Stimulated activated CD4-positive, alpha-beta T cell treated with anti-CD3 and anti-CD28 coated beads, TNF-alpha, amount 100 ng/mL, for 4 hours (primary cell): ENCODE results near the gene ADGRL2.

Experiments used
- DNase-seq, 3 experiments: peaks; one replicate each; pipeline ENCODE4 v3.0.0-alpha.2; 2020; ENCODE audit warnings: low read depth in 3 of 3

The ADGRL2 gene

DNA sequence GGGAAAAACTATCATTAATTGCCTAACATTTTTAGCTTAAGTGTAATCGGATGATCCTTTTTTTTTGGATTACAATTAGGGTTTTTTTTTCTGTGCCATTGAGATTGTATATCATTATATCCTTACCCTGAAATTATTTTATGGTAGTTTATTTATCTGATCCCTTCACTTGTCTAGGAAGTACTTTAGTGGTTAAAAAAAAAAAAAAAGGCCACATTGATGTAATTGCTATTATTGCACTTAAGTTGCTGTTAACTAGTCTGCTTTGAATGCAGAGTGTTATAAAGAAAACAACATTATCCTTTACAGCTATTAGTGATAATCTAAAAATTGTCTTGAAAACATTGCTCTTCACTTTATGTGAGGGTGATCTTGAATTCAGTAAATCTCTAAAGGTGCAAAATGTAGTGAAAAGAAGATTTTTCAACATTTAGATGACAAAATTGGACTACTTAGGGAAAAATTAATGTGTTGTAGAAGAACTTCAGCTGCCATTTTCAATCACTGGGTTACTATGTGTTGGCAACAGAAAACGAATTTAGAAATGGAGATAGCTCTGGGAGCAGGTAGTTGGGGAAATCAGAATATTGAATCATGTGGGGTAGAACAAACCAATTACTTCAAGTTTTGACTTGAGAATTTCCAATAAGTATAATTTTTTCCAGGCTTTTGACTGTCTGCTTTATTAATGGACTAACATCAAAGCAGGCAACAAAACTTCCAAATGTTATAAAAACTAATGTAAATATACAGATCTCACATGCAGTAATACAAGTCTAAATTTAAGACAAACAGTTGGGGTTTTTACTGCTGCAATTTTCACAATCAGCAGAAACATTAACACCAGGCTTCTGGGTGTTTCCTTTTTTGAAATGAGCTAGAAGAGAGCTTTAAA, 5.0 kb downstream of the ADGRL2 start:
- no peak for DNase-seq

GRCh38 chr1:81806432-81806770, 5.7 kb downstream of the ADGRL2 start:
- no peak for DNase-seq

- DNase-seq = no peak
Measured at GRCh38 chr1:81808760-81809159, 8.0 kb downstream of the ADGRL2 start.

DNA sequence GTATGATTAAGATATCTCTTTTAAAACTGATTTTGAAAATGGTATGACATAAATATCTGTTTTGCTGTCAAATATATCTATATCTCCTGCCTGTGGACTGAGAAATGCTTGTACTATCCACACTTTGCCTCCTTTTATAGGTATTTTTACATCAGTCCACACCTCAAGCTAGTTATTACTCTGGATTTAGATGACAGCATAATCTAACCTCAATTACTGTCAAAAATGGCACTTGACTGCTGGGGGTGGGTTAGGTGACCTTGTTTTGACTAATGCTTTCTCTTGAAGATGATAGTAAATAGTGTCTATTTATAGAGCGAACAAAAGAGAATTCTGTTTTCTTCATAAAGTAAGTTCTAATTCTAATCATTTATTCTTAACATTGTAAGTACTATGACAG, 9.1 kb downstream of the ADGRL2 start:
- DNase-seq = no peak

GRCh38 chr1:81811757-81812371, 11.1 kb downstream of the ADGRL2 start:
- no peak for DNase-seq

DNA sequence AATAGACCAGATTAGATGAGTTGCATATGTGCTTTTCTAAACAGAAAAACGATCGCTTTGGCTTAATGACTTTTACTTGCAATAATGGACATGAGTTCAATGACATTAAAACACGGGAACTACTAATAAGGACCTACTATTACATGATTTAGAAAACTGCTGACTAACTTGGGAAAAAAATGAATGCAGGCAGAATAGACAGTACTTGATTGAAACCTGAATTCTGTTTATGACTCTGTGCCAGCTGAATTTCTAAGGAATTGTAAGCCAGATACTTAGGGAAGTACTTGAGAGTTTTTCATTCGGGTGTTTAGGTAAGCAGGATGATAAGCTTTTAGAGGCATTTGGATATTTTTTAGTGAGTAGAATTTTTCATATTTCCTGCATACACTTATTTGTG, 12.0 kb downstream of the ADGRL2 start:
- DNase-seq = no peak

- DNase-seq = no peak
Measured at GRCh38 chr1:81813691-81814090, 13.0 kb downstream of the ADGRL2 start.

DNA sequence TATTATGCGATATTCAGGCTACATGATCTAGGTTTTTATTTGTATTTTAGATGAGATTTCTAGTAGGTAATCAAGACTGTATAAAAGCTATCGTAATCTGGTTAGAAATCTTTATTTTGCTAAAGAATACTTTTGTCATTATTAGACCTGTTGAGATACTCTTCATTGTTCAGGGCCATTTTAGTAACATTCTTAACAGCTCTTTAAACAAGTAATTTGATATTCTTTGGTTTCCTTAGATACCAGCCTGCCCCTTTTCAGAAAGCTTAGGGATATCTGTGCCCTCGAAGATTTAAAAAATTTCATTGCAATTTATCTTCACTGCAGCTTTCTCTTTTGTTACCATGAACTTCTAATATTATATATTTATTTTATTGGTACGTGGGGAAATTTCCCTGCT, 18.9 kb downstream of the ADGRL2 start:
- no peak for DNase-seq

DNA sequence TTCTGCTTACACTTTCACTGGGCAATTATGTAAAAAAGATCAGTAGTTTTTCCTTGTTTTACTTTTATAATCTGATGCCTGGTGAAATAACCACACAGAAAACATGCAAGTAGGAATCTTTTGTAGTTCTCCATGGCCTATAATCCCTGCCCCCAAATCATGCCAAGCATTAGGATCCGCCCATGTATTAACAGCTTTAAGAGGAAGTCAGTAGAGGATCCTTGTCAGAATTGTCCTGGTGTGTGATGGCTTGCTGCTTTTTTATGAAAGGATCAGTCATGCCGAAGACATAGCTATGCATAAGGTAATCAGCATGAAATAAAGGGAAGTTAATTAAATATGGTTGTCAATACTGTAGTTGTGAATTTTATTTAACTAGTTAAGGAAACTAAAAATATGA, 20.0 kb downstream of the ADGRL2 start:
- DNase-seq = no peak

GRCh38 chr1:81823082-81823481, 22.3 kb downstream of the ADGRL2 start:
- no peak for DNase-seq

DNA sequence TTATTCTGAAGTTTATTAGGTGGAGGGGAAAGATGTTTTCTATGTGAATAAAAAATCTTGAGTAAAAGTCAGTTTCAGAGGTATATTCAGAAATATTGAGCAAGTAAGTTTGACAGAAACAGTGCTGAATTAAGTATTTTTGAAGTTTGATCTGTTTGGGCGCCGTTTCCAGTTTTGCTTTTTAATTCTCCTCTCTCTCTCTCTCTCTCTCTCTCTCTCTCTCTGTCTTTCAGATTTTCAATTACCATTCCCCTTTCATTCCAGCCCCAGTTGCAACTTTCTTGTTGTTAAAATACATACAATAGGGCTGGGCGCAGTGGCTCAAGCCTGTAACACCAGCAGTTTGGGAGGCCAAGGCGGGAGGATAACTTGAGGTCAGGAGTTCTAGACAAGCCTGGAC, 24.0 kb downstream of the ADGRL2 start:
- no peak for DNase-seq

DNA sequence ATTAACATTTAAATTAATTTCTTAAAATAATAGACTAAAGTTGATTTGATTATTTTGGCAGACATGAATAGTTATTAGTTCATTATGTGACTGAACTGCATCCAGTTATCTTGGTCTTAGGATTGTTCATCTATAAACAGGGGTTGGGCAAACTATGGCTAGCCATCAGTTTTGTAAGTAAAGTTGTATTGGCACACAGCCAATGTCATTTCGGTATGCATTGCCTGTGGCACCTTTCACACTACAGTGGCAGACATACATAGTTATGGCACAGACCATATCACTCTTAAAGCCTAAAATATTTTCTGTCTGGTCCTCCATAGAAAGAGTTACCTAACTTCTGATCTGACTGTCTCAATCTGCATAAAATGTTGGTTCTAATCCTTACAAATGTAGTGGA, 27.2 kb downstream of the ADGRL2 start:
- DNase-seq = no peak

DNA sequence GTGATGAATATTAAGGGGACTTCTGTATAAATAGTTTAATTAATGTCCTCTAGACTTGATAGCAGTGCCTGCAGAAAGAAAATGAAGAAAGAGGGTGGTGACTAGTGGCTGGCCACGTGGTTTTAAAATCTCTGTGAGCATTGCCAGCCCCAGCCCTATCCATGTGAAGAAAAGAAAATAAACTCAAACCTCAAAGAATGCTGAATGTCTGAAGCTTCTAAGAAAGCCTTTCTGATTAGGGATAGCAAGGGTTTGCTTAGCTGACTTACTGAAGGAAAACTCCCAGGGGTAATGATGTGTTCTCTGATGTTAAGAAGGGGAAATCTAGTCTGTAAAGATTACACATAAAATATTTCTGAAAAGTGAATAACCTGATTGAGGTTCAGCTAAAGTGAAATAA, 31.8 kb downstream of the ADGRL2 start:
- no peak for DNase-seq

- DNase-seq = no peak
Measured at GRCh38 chr1:81833722-81834121, 33.0 kb downstream of the ADGRL2 start.

- no peak for DNase-seq
Measured at GRCh38 chr1:81834268-81834667, 33.5 kb downstream of the ADGRL2 start.

DNA sequence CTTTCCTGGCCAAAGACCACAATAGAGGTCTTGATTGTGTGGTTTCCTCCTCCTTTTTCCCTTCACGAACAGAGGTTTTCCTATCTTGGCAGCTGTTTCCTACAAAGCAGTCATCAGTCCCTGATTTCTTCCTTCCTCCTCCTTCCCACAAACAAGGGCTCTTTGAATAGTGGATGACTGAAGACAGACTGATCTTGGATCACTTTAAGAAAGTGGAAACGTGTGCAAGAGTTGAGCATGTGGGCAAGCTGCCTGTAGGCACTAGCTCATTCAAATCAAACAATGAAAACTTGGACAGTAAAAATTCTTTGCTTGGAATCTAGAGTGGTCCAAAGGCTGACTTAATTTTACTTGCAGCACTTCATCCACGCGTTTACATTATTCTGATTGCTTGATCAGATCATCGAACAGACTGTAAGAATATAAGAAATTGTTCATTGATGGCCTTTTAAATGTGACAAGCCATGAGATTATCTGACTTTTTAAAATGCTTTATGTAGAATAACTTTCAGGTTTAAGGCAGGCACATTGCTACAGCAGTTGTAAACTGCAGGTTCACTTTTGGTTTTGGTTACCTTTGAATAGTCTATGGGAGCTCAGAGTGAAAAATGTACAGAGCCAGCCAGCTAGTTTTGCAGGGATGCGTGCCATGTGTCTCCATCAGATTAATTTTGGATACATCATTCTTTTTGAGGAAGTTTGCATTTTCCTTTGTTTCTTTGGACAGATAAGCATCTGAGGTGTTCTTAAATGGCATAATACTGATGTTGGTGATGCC, 34.4 kb downstream of the ADGRL2 start:
- no peak for DNase-seq

DNA sequence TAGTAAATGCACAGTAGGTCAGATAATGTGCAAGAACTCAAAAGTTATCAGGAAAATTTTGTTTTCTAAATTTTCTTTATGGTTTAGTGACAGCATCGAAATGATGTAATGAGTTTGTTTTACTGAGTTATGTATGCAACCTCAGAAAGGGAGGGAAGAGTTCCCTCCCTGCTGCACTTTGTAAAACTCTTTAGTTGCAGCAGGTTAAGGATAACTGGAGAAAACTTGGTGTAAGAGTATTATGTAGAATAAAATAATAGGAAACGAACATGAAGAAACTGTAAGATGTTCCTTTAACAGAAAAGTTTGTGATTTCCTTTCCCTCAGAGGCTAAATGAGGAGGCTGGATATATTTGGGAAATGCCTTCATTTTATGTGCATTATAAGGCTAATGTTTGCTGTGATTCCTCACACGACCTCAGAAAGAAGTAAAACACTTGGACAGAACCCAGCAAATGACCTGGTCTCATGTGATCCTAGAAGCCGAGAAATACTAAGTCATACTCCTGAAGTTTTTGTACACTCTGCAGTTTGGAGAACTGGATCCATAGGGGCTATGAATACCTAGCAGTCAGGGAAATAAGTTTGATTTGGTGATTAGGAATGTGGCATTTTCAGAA, 35.4 kb downstream of the ADGRL2 start:
- no peak for DNase-seq

DNA sequence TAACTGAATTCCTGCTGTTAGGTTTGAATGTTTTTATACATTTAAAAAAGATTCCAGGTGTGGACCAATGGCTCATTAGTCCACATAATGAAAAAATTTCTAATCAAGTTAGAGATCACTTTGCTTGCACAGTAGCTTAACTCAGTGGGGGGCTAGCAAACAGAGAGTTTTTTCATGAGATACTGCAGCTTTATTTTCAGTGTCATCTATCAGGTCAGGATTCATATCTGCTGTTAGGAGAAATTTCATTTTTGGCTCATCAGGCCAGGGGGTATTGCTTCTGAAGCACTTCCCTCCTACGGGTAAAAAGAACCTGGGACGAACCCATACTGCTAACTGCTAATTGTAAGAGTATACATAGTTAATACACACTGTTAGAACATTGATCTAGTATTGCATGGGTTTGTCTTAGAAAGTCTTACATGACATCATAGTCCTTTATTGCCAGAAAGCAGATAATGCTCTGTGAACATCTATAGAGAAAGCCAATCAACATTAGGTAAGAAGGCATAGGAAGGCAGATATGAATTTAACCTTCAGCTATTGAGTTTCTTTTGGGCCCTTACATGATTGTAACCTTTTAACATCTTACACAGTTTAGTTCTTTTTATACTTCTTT, 38.0 kb downstream of the ADGRL2 start:
- DNase-seq = no peak

DNA sequence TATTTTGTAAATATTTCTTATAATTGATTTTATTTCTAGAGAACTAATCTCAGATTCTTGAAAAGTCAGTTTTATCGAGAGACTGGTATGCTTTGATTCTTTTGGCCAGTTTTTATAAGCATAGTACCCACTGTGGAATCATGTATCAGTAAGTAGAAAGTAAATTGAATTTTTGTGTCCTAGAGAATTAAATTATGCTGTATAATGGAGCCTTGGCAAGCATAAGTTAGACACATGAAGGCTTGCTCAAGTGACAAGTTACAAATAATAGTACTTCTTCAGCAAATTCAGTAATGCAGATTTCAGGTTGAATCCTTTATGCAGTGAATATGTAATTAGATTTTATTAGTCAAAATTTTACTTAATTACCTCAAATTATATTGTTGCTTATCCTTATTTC, 40.1 kb downstream of the ADGRL2 start:
- DNase-seq = no peak

DNA sequence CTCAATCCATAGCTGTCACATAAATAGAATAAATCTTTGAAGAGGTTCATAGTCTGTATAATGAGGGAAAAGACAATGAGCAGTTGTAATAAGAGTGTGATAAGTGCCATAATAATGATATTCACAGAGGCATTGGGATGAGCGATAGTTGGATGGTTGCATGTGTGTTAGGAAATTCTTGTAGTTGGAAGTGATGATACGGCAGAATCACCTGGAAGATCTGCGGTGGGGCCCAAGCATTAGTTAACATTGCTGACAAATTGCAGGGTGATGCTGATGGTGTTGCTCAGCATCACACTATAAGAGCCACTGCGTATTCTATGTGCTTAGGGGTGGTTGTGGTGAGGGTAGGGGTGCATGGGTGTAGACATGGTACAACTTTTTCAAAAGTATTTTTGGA, 41.1 kb downstream of the ADGRL2 start:
- no peak for DNase-seq

- DNase-seq = no peak
Measured at GRCh38 chr1:81844477-81844876, 43.7 kb downstream of the ADGRL2 start.

DNA sequence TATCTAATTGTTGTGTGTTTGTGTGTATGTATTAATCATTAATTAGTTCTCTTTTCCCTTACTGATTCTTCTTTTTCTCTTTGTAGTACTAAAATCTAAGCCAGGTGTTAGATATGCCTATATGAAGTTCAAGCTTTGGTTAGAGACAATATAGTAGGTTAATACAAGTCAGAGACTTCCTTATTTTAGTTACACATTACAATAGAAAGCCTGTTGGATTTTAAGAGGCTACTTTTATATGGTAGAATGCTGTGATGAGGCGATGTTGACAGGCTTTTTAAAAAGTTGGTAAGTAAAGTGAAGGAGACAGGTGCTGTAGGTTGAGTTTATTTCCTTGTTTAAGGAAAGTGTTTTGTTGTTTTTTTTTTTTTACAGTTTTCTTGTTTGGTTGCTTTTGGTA, 45.9 kb downstream of the ADGRL2 start:
- DNase-seq = no peak
